ENCODE measurements around the gene GIPR.
"Not testable (repeated sequence)": the region's sequence is repeated elsewhere in the genome, so short reads cannot be mapped to it uniquely, and the experiment has no call there.

GIPR gene

DNA sequence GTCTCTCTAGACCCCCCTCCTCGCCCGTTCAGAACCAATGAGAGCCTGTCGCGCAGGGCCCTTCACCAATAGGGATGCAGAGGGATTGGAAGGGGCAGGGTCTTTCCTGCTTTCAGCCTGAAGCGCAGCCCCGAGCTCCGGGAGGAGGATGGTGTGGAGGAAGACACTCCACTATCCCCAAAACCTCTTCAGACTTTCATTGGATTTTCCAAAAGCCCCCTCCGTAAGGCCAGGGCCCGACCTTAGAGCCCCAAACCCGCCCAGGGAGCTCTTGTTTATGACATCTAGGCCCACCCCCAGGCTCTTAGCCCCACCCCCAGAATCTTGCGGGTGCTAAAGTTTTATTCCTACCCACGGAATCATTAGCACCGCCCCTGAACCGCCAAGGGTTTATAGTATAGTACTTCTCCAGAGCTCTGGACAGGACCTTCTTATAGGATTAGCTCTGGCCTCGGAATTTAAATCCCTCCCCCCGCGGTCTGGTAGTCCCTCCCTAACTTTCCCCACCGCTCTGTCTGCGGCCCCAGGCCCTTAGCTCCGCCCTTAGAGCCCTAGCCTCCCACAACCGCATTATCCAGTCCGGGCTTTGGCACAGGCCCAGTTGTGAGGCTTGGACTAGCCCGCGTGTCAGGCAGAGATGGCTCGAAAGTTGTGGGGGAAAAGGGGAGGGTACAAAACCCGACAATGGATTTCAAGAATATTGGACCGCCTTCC, 22.2 kb upstream of the GIPR start:
- peak; percentile 98 for DNase-seq (ENCODE audit: low spot score)

DNA sequence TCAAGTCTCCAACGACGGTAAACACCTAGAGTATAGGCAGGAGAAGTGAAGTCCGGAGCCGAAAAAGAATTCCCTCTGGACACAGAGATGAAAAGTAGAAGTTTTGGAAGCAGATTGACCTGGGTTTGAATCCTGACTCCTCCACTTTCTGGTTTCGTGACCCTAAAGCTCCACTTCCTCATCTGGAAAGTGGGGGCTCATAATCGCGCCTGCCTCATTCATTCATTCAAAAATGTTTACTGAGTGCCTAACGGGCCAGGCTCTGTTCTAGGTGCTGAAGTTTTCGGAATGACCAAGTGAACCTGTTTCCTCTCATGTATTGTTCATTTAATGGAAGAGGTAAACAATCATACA, 21.7 kb upstream of the GIPR start:
- DNase-seq (ENCODE audit: low spot score): no peak

DNA sequence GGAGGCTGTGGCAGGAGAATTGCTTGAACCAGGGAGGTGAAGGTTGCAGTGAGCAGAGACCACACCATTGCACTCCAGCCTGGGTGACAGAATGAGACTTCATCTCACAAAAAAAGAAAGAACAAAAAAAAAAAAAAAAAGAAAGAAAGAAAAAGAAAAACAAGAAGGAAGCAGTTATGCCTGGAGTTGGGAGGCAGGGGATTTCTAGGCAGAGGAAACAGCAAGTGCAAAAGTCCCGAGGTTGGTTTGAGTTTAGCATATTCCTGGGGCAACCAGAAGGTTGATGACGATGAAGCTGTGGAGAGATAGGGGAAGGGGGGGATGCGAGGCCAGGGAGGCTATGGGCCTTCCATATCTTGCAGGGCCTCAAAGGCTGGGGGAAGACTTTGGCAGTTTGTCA, 17.3 kb upstream of the GIPR start:
- DNase-seq (ENCODE audit: low spot score): no peak

DNA sequence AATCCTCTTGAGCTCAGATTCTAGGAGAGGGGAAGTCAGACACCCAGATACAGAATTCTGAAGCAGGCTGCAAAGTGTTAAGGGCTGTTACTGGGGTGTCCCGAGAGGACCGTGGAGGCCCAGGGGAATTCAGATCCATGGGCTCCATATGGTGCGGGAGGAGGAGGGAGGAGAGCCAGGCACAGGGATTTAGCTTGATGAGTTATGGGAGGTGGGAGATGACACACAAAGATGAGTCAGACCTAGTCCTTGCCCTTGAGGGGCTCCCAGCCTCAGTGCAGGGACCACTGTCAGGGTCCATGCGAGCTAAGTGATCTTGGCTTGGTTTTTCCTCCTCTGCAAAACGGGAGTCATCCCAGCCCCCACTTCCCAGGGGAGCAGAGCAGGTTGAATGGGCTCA, 14.4 kb upstream of the GIPR start:
- no peak for DNase-seq (ENCODE audit: low spot score)

DNA sequence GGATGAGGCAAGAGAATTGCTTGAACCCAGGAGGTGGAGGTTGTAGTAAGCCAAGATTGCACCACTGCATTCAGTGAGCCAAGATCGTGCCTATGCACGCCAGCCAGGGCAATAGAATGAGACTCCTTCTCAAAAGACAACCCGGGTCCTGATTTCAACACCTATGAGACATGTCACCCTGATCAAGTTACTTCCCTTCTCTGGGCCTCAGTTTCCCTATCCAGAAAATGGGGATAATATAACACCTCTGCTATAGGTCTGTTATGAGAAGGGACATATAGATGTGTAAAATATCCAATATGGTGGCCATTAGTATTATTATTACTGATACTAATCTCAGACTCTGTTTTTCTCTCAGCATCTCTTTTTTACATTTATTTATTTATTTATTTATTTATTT, 12.9 kb upstream of the GIPR start:
- no peak for DNase-seq (ENCODE audit: low spot score)

DNA sequence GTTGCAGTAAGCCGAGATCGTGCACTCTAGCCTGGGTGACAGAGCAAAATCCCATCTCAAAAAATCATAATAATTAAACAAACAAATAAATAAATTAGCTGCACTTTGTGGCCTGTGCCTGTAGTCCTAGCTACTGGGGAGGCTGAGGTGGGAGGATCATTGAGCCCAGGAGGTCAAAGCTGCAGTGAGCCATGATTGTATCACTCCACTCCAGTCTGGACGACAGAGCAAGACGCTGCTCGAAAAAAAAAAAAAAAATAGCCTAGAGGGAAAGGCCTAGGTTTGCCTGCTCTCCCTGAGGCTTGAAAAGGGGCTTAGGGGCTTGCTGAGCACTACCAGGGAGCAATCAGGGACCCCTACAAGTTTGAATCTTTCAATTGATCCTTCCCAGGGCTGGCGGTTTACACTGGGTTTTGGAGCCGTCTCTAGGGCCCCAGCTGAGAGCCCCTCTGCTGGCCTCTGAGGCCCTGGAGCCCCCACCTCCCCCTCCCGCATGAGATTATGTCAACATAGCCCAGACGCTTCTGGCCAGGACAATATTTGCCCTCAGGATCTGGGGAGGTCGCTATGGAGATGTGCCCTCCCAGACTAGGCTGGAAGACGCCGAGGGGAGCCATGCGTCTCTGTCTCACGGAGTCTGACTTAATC, 10.4 kb upstream of the GIPR start:
- no peak for DNase-seq (ENCODE audit: low spot score)

DNA sequence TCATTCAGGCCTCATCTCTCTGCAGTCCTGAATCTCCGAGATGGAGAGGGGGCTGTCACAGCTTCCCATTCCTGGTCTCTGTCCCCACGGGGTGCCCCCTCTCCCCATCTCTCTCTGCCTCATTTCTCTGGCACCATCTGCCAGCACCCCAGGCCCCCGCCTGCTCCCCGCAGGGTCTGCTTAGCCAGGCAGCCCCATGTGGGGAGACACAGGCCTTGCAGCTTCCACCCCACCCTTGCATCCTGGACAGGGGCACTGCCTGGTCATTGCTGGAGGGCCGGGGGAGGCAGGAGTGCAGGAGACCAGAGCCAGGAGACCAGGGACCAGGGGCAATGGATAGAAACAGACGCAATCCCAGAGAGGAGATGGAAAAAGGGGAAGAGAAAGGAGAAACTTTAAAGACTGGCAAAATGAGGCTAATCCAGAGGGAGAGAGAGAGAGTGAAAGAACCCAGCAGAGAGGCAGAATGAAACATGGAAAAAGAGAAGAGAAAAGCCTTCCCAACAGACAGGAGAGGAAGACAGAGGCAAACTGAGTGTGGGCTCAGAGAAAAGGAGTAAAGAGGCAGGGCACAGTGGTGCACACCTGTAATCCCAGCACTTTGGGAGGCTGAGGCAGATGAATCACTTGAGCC, 8.8 kb upstream of the GIPR start:
- DNase-seq (ENCODE audit: low spot score): no peak

DNA sequence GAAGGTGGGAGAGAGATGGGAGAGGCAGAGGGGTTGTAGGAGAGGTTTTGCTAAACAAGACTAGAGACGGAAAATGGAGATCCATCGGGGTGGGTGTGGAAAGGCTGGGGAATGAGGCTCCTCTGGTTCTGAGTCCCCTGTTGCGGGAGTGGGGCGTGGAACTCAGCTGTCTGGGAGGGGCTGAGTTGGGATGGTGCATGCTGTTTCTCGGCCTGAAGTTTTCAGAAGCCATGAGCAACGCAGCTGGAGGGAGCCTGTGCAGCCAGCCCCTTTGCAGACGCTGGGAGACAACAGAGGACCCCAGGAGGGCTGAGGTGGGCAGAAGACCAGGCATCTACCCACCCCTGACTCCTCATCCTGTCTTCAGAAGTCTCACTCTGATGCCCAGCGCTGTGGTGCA, 7.4 kb upstream of the GIPR start:
- DNase-seq (ENCODE audit: low spot score): no peak

DNA sequence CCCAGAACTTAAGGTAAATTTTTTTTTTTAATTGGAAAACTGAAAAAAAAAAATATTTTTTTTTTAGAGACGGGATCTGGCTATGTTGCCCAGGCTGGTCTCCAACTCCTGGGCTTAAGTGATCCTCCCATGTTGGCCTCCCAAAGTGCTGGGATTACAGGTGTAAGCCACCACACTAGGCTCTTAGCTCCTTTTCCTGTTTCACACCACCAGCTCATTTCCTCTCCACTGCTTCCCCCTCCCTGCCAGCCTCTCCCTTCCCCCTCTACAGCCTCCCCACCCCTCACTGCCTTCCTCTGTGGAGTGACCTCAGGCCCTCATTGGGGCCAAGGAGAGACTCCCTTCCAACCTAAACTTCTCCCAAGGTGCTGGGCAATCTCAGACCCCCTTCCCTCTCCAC, 4.2 kb upstream of the GIPR start:
- no peak for DNase-seq (ENCODE audit: low spot score)

DNA sequence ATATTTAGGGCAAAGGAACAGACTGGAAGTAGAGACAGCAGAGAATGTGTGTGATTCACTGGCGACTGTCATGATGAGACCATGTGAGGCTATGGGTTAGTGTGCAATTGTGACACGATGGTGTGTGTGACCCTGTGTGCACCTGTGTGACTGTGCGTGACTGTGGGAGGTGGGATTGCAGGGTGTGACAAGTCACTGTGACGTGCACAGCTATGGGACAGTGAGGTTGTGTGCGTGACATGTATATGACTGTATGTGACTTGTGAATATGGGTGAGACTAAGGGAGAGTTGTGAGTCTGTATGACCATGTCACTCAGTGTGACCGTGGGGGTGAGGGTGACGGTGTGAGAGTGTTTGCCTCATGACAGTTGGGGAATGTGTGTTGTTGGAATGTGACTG, 3.4 kb upstream of the GIPR start:
- DNase-seq (ENCODE audit: low spot score): no peak

DNA sequence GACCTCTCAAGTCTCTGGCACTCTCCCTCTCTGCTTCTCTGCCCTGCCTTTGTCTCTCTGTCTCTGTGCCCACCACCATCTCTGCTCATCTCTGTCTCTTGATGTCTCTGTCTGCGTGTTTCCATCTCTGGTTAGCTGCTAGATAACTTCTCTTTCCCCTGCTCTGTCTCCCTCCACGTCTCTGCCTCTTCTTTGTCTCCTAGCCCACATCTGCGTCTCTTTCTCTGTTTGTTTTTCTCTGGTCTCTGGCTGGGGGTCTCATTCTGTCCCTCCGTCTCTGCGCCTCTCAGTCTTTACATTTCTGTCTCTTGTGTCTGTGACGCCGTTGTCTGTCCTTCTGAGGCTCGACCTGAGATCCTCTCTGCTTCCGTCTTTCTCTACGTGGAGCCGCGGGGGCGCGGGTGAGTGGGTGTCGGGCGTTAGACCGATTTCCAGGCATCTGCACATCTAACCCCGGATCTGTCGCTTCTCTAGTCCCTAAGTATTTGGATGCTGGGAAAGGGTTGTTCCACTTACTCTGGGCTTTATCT, 386 bp downstream of the GIPR start:
- DNase-seq (ENCODE audit: low spot score): no peak

DNA sequence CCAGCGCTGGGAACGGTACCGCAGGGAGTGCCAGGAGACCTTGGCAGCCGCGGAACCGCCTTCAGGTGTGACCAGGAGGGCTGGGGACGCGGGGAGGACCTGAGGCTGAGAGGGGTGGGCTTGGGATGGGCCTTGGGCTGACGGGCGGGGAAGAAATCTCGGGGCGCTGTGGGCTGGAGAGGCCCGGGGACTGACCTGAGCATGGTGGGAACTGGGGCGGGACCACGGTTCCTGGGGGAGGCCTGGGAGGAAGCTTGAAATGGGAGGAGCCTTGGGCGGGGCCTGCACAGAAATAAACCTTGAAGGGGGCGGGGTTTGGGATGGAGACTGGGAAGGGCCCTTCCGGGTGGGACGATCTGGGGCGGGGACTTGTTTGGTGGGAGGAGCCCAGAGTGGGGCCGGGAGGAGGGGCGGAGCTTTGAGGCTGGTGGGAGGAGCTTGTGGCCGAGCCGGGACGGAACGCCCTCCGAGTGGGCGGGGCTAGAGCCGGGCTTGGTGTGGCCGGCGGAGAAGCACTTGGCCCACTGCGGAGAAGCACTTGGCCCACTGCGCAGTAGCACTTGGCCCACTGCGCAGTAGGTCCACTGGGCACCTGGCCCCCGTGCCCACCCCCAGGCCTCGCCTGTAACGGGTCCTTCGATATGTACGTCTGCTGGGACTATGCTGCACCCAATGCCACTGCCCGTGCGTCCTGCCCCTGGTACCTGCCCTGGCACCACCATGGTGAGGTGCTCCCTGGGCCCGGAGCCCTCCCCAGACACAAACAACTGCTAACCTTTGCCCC, 2.8 kb downstream of the GIPR start:
- peak; percentile 84 for DNase-seq (ENCODE audit: low spot score)

DNA sequence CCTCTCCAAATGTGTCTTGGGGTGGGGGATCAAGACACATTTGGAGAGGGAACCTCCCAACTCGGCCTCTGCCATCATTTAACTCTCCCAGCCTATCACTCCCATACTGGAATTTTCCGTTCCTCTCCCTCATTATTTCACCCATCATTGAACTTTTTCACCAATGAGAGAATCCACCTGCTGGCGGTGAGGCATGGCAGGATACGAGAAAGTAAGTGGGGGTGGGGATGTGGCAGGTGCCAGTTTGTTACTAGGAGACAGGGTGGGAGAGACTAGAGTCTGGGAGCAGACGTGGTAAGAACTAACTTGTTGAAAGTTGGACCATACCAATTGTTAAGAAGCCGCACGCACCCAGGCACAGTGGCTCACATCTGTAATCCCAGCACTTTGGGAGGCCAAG, 6.9 kb downstream of the GIPR start:
- no peak for DNase-seq (ENCODE audit: low spot score)

DNA sequence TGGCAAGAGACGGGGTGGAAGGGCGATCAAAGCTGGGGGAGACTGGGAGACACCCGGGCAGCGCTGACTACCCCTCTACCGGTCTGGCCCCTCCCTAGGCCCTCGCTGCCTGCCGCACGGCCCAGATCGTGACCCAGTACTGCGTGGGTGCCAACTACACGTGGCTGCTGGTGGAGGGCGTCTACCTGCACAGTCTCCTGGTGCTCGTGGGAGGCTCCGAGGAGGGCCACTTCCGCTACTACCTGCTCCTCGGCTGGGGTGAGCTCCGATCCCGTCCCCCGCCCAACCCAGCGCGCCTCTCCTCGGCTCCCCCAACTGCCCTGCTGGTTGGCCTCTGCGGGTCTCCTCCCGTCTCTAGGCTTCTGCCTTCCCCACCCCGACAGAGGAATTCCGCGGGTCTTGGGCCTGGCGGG, 8.8 kb downstream of the GIPR start:
- DNase-seq (ENCODE audit: low spot score): no peak

DNA sequence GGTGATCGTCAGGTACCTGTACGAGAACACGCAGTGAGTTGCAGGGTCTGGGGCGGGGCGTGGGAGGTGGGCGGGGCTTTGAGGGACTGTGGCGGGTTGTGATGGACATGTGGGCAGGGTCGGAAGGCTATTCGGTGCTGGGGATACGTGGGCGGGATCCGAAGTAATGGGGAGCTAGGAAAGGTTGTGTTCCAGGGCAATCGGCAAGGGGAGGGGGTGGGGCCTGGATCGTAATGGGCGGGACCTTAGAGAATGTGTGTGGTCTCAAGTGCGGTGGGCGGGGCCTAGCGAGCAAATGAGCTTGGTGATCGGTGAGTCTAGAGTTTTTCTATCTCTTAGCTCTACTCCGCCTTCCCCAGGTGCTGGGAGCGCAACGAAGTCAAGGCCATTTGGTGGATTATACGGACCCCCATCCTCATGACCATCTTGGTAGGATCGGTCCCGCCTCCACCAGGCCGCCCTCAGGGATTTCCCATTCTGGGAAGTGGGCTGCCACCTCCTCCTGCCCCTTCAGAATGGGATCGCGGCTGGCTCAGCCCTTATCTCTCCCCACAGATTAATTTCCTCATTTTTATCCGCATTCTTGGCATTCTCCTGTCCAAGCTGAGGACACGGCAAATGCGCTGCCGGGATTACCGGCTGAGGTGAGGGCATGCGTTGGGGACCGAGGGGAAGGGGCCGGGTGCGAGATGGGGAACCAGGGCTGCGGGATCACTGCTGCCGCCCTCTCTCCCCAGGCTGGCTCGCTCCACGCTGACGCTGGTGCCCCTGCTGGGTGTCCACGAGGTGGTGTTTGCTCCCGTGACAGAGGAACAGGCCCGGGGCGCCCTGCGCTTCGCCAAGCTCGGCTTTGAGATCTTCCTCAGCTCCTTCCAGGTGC, 9.6 kb downstream of the GIPR start:
- peak; percentile 78 for DNase-seq (ENCODE audit: low spot score)

DNA sequence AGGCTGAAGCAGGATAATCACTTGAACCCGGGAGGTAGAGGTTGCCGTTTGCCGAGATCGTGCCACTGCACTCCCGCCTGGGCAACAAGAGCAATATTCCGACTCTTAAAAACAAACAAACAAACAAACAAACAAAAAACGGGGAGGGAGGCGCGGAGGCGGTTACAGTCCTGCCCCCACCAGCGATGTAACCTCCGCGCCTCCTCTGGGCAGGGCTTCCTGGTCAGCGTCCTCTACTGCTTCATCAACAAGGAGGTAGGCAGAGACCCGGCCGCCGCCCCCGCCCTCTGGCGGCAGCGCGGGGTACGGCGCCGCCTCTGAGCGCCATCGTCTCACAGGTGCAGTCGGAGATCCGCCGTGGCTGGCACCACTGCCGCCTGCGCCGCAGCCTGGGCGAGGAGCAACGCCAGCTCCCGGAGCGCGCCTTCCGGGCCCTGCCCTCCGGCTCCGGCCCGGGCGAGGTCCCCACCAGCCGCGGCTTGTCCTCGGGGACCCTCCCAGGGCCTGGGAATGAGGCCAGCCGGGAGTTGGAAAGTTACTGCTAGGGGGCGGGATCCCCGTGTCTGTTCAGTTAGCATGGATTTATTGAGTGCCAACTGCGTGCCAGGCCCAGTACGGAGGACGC, 13.5 kb downstream of the GIPR start:
- DNase-seq (ENCODE audit: low spot score): peak; percentile 83

DNA sequence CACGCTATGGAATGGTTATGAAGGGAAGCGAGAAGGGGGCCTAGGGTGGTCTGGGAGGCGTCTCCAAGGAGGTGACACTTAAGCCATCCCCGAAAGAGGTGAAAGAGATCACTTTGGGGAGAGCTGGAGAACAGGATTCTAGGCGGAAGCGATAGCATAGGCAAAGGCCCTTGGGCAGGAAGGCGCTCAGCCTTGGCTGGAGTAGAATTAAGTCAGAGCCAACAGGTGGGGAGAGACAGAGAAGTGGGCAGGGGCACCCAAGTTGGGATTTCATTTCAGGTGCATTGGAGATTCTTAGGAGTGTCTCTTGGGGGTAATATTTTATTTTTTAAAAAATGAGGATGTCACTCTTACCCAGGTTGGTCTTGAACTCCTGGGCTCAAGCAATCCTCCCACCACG, 14.1 kb downstream of the GIPR start:
- DNase-seq (ENCODE audit: low spot score): no peak

DNA sequence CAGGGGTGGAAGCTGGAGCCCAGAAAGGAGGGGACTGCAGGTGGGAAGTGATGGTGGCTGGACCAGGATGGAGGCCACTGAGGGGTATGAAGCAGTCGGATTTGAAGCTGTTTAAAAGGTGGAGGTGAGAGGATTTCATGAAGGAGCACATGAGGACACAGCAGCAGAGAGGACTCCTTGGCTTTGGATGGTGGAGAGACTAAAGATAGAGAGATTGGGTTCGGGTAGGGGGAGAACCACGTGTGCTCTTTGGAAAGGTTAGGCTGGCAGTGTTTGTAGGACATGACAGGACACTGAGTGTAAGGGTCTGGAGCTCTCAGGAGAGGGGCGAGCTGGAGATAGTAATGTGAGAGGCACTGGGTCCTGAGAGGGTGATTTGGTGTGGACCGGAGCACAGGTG, 14.9 kb downstream of the GIPR start:
- DNase-seq (ENCODE audit: low spot score): no peak

DNA sequence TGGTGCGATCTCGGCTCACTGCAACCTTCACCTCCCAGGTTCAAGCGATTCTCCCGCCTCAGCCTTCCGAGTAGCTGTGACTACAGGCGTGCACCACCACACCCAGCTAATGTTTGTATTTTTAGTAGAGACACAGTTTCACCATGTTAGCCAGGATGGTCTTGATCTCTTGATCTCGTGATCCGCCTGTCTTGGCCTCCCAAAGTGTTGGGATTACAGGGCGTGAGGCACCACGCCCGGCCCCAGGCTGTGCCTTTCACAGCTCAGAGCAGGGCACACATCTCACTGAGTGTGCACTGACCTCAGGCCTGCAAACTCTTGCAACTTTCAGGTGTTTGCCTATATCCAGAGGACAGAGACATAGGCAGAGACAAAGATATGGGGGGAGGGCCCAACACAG, 17.0 kb downstream of the GIPR start:
- DNase-seq (ENCODE audit: low spot score): not testable (repeated sequence)

DNA sequence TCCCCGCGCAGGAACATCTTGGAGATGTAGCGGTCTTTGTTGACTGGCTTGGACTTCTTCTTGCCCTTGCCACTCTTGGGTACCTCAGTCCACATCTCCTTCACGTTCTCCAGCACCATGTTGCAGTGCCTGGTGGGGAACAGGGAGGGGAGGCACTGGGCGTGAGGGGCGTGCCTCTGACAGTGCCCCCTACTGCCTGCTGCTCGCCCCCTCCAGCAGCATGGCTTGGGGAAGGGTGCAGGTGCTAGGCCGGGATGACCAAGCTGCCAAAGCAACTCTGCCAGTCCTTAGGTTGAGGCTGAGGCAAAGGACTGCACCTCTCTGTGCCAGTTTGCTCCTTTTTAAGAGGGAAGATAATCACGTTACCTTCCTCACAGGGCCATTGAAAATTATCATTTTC, 19.6 kb downstream of the GIPR start:
- DNase-seq (ENCODE audit: low spot score): no peak

DNA sequence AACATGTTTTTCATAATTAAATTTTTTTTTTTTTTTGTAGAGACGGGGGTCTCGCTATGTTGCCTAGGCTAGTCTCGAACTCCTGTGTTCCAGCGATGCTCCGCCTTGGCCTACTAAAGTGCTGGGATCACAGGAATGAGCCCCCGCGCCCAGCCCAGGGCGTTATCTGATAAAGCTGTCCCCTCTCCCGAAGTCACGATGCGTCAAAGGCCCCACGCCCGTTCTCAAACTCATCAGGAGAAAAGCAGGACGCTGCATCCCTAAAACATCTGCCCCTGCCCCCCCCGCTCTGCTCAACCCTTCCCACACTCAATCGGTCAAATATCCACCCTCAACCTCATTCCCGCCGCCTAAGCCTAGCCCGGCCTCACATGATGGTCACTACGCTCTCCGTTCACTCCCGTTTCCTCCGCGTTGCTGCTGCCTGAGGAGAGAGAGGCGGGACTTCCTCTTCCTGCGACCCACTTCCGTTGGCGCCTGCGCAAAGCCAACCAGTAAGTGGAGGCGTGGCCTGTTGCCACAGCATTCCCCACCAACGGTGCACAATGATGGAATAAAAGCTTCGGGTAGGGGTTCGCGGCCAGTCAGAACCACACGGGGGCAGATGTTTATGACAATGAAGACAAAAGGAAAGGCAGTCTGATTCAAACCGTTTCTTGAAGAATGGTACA, 23.6 kb downstream of the GIPR start, which contains the start of gene SNRPD2:
Gene SNRPD2 (minus strand): TSS at position 438 of the 671 bp plus-strand sequence. CDS start 65 bp downstream, at position 373.
- peak; percentile 94 for DNase-seq (ENCODE audit: low spot score)
